ENCODE data around the gene TDRD5. TPM values are rescaled to one million over a fixed set of nuclear protein-coding genes. Genes with fewer than 3 reads are reported as not detected.

Gene TDRD5
- total RNA-seq, 1 experiment from 2014 or later: 0.66 TPM

GRCh38 chr1:179586107-179586823 is 5.4 kb upstream of the TDRD5 start (continued):
- no peak for TF ChIP-seq FOXJ3 (CRISPR knock-in tag; IDR thresholded peaks at IDR 0.05; ENCODE audit: borderline replicate concordance)
- no peak for TF ChIP-seq GTF2I (CRISPR knock-in tag; conservative IDR thresholded peaks at IDR 0.05)
- no peak for TF ChIP-seq ELF4 (CRISPR knock-in tag; IDR thresholded peaks at IDR 0.05; ENCODE audit: low read depth)
- TF ChIP-seq TCF7 (CRISPR knock-in tag; IDR thresholded peaks at IDR 0.05; ENCODE audit: low read depth): no peak
- TF ChIP-seq ZNF671 (CRISPR knock-in tag; IDR thresholded peaks at IDR 0.05): no peak
- TF ChIP-seq ZNF512 (CRISPR knock-in tag; IDR thresholded peaks at IDR 0.05; ENCODE audit: borderline replicate concordance): no peak
- peak; percentile 34; the same call in 1 of the 2 replicates for TF ChIP-seq ARID4B (CRISPR knock-in tag; IDR thresholded peaks at IDR 0.05; ENCODE audit: borderline replicate concordance)
- no peak for TF ChIP-seq FOXK1 (CRISPR knock-in tag; IDR thresholded peaks at IDR 0.05)
- TF ChIP-seq ZNF423 (CRISPR knock-in tag; IDR thresholded peaks at IDR 0.05): peak; percentile 94
- no peak for TF ChIP-seq KAT7 (CRISPR knock-in tag; IDR thresholded peaks at IDR 0.05; ENCODE audit: borderline replicate concordance)
- TF ChIP-seq RORB (CRISPR knock-in tag; IDR thresholded peaks at IDR 0.05): no peak
- TF ChIP-seq ZSCAN18 (CRISPR knock-in tag; IDR thresholded peaks at IDR 0.05): no peak
- TF ChIP-seq ATF3 (CRISPR knock-in tag; conservative IDR thresholded peaks at IDR 0.05): no peak
- TF ChIP-seq SMAD4 (CRISPR knock-in tag; IDR thresholded peaks at IDR 0.05): no peak
- TF ChIP-seq SP1 (CRISPR knock-in tag; conservative IDR thresholded peaks at IDR 0.05): no peak; the same call in 1 of the 2 replicates
- TF ChIP-seq PRRX2 (CRISPR knock-in tag; IDR thresholded peaks at IDR 0.05): no peak
- 0 out of 2 replicates have a peak, but pooled peaks have one; percentile 47 for TF ChIP-seq FOXP1 (CRISPR knock-in tag; IDR thresholded peaks at IDR 0.05; ENCODE audit: borderline replicate concordance)
- TF ChIP-seq ESRRA (CRISPR knock-in tag; IDR thresholded peaks at IDR 0.05; ENCODE audit: borderline replicate concordance): no peak
- TF ChIP-seq NFATC4 (CRISPR knock-in tag; IDR thresholded peaks at IDR 0.05): no peak
- TF ChIP-seq E2F1 (CRISPR knock-in tag; IDR thresholded peaks at IDR 0.05): no peak

Data from WTC11 (cell line).